GM12878 (cell line): ENCODE data around the gene CHRNA5. TPM values are rescaled to one million over a fixed set of nuclear protein-coding genes. Genes with fewer than 3 reads are reported as not detected.

ENCODE experiments used
- ATAC-seq: fragments of 200-7000 bp; cut with Tn5 transposase; 3 replicates; pipeline ENCODE4 v1.9.1; 2020; ENCODE audit warnings: mild to moderate bottlenecking, moderate library complexity
- BruUV-seq: library from RNA; stranded (reverse); fragments of 400-500 nt; replicated peaks from 2 replicates; lab custom pipeline; 2021; lab: Mats Ljungman, UMichigan
- CTCF ChIA-PET: fragments of 300-600 bp; sonication (Branson Sonifier 250); formaldehyde crosslinking; extraction: SDS; loops from one replicate; lab custom pipeline; 2021; ENCODE audit warnings: inconsistent platforms; lab: Yijun Ruan, JAX
- POLR2A ChIA-PET: fragments of 350-600 bp; formaldehyde crosslinking; extraction: SDS; loops from one replicate; lab custom pipeline; 2021; ENCODE audit warnings: inconsistent platforms; lab: Charles Lee
- RAD21 ChIA-PET: fragments of 300-600 bp; sonication (Branson Sonifier 250); formaldehyde crosslinking; loops from one replicate; lab custom pipeline; 2023; ENCODE audit warnings: antibody characterized with exemption; ENCODE audit not compliant: unreplicated experiment; lab: Charles Lee
- SMC1A ChIA-PET: fragments of 300-600 bp; sonication (Branson Sonifier 250); formaldehyde crosslinking; loops from one replicate; lab custom pipeline; 2023; ENCODE audit not compliant: unreplicated experiment, uncharacterized antibody; lab: Charles Lee
- DNase-seq: peaks from one replicate; pipeline ENCODE4 v3.0.0-alpha.2; 2011; ENCODE audit warnings: low read depth, low spot score
- FAIRE-seq: peaks from 3 replicates; lab custom pipeline; 2011; peaks lifted over from hg19 to GRCh38; lab: Jason Lieb, UNC
- H2AFZ ChIP-seq: 2 replicates; pipeline ENCODE4 v1.6.0; 2011; ENCODE audit warnings: low read depth, low read length, control low read depth; ENCODE audit not compliant: control insufficient read depth
- H3K27ac ChIP-seq: 2 replicates; pipeline ENCODE4 v1.5.1; 2011; ENCODE audit warnings: control low read depth; ENCODE audit not compliant: control insufficient read depth, insufficient read depth
- H3K27me3 ChIP-seq, 2 experiments: replicated peaks in 1 of 2; 2 replicates each; pipeline versions ENCODE4 v1.6.0 to v1.6.1; 2011; ENCODE audit warnings: low read length in 1 of 2; ENCODE audit not compliant: control insufficient read depth in 2 of 2, insufficient read depth in 2 of 2
- H3K36me3 ChIP-seq, 2 experiments: 2 replicates each; pipeline ENCODE4 v1.5.1; 2011; ENCODE audit warnings: low read length in 1 of 2; ENCODE audit not compliant: control insufficient read depth in 2 of 2, insufficient read depth in 2 of 2
- H3K4me1 ChIP-seq: 2 replicates; pipeline ENCODE4 v1.6.1; 2011; ENCODE audit warnings: mild to moderate bottlenecking, low read length, moderate library complexity, mixed read lengths; ENCODE audit not compliant: control insufficient read depth, insufficient read depth
- H3K4me2 ChIP-seq: 2 replicates; pipeline ENCODE4 v1.6.0; 2011; ENCODE audit warnings: control low read depth; ENCODE audit not compliant: control insufficient read depth, insufficient read depth
- H3K4me3 ChIP-seq: fragments of 200-600 bp; sonication (generic); 2 replicates; pipeline ENCODE4 v1.5.1; 2016
- H3K79me2 ChIP-seq: 2 replicates; pipeline ENCODE4 v1.6.0; 2011; ENCODE audit warnings: low read length; ENCODE audit not compliant: control insufficient read depth, insufficient read depth
- H3K9ac ChIP-seq: 2 replicates; pipeline ENCODE4 v1.8.0; 2011; ENCODE audit warnings: low read length, control low read depth, mixed read lengths; ENCODE audit not compliant: control insufficient read depth, insufficient read depth
- H3K9me3 ChIP-seq: replicated peaks from 3 replicates; pipeline ENCODE4 v1.5.1; 2011; ENCODE audit warnings: mild to moderate bottlenecking, low read length; ENCODE audit not compliant: control insufficient read depth, insufficient read depth
- H4K20me1 ChIP-seq: 2 replicates; pipeline ENCODE4 v1.6.0; 2011; ENCODE audit not compliant: control insufficient read depth, insufficient read depth
- ATF7 ChIP-seq: fragments of 450-650 bp; IDR thresholded peaks from 2 replicates; pipeline ENCODE4 v1.6.1; 2016; ENCODE audit warnings: low read depth, mild to moderate bottlenecking
- DPF2 ChIP-seq: fragments of 450-650 bp; IDR thresholded peaks from 2 replicates; pipeline ENCODE4 v1.6.1; 2017; ENCODE audit warnings: mild to moderate bottlenecking
- EP300 ChIP-seq, 2 experiments: fragments of 150-350 bp in 1 of 2; IDR thresholded peaks; 2 replicates each; pipeline ENCODE4 v1.6.1; 2011 to 2012; ENCODE audit warnings: low read depth in 2 of 2, low read length in 2 of 2, borderline replicate concordance in 1 of 2, improper control_type of control experiment in 1 of 2, inconsistent platforms in 1 of 2; ENCODE audit not compliant: control insufficient read depth in 1 of 2
- ETV6 ChIP-seq, 2 experiments: fragments of 450-650 bp in 1 of 2; IDR thresholded peaks in 1 of 2; conservative IDR thresholded peaks in 1 of 2; 2 replicates each; pipeline ENCODE4 v1.6.1; 2014; ENCODE audit warnings: antibody characterized with exemption in 1 of 2, borderline replicate concordance in 1 of 2, low read depth in 1 of 2, mild to moderate bottlenecking in 1 of 2, moderate library complexity in 1 of 2
- HDAC2 ChIP-seq: fragments of 200-600 bp; sonication (generic); IDR thresholded peaks from 2 replicates; pipeline ENCODE4 v1.6.1; 2017
- NFYA ChIP-seq: IDR thresholded peaks from 2 replicates; pipeline ENCODE4 v1.6.1; 2011; ENCODE audit warnings: low read depth, mild to moderate bottlenecking, low read length, improper control_type of control experiment, borderline replicate concordance
- RCOR1 ChIP-seq: conservative IDR thresholded peaks from 2 replicates; pipeline ENCODE4 v1.6.1; 2012; ENCODE audit warnings: low read depth, low read length, improper control_type of control experiment
- RUNX3 ChIP-seq: IDR thresholded peaks from 2 replicates; pipeline ENCODE4 v1.6.1; 2012; ENCODE audit warnings: low read length, inconsistent platforms
- SMAD1 ChIP-seq: fragments of 450-650 bp; IDR thresholded peaks from 2 replicates; pipeline ENCODE4 v1.6.1; 2018; ENCODE audit warnings: mild to moderate bottlenecking, low read depth; ENCODE audit not compliant: partially characterized antibody
- WGBS: methylation state at CpG from one replicate; pipeline ENCODE4 v1.1.6; 2016; ENCODE audit warnings: low lambda C conversion rate; ENCODE audit not compliant: insufficient replicate concordance, insufficient coverage; ENCODE audit errors: missing lambda C conversion rate; 5-methylcytosine and 5-hydroxymethylcytosine counted together
- in situ Hi-C: fragments of 300-500 bp; cut with MboI; formaldehyde crosslinking; loops from 9 replicates; pipeline ENCODE4 v1.14.3; 2018; ENCODE audit warnings: mixed read lengths
- intact Hi-C: fragments of 100-400 bp; cut with micrococcal nuclease; formaldehyde crosslinking; loops from one replicate; pipeline ENCODE4 v1.14.2; 2022; ENCODE audit not compliant: unreplicated experiment
- polyA plus RNA-seq, 11 experiments: library from polyadenylated mRNA; depleted of rRNA in 4 of 11; unstranded in 6 of 11; stranded (reverse) in 5 of 11; fragments of >200 nt; fragmentation: Nextera tagmentation in 4 of 11; fragmentation: Illumina TruSeq in 1 of 11; extraction: Ambion mirVana in 4 of 11; extraction: Trizol in 1 of 11; gene quantifications; 1 replicate in 1 of 11; 2 replicates in 10 of 11; pipeline versions ENCODE4 v1.2.1 to v1.2.3, GENCODE V29; 2011 to 2016; ENCODE audit warnings: inconsistent platforms in 2 of 11, missing spikeins in 2 of 11, low read depth in 1 of 11
- total RNA-seq, 4 experiments: library from RNA; depleted of rRNA in 3 of 4; stranded (reverse); fragments of >200 nt in 3 of 4; fragmentation: Illumina TruSeq in 1 of 4; extraction: Trizol in 1 of 4; gene quantifications; 2 replicates each; pipeline versions ENCODE4 v1.2.1 to v1.2.3, GENCODE V29; 2013 to 2021
- TF ChIP-seq, protein P1 (sequence below): fragments of 450-650 bp; IDR thresholded peaks from 2 replicates; pipeline ENCODE4 v1.6.1; 2016; ENCODE audit warnings: mild to moderate bottlenecking, moderate library complexity, borderline replicate concordance
- TF ChIP-seq, protein P2 (sequence below): fragments of 450-650 bp; IDR thresholded peaks from 2 replicates; pipeline ENCODE4 v1.6.1; 2018; ENCODE audit warnings: borderline replicate concordance, mild to moderate bottlenecking; ENCODE audit not compliant: partially characterized antibody

Gene CHRNA5
- total and polyA plus RNA-seq, 10 of the 15 experiments (the other 5 are each of a cell fraction or from before 2014, with no cell fraction given), result 0.74 to 21.4 (median 12.7) TPM

DNA sequence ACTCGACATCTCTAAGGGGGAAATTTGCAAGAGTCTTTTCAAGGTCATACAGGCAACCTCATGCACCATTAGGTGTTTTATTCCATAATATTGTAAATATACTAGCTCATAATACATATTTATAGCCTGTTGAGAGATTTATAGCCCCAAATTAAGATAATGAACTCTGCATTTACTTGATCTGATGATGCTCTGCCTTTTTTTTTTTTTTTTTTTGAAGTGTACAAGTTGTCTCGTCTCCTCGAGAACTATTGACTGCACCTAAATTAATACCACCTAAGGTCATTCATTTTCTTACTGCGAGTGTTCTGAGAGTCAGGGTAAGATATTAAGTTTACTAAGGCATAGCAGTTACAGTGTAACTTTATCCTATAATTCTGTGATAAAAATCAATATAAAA lies 6.1 kb downstream of the CHRNA5 start:
- Histone ChIP-seq H3K4me2 (no peak overlapping the region; the same call in 1 of the 2 replicates), H3K36me3 (no peaks in the 10 kb centered on the region), H3K4me3 (no peak overlapping the region), H2AFZ (no peak overlapping the region), H3K27ac (no peak overlapping the region), H4K20me1 (no peaks in the 10 kb centered on the region), H3K79me2 (peaks cover 6% of the 10 kb centered on the region), H3K4me1 (no peaks in the 10 kb centered on the region), H3K9ac (no peak overlapping the region), H3K9me3 (no peaks in the 10 kb centered on the region), H3K27me3 (no peaks in the 10 kb centered on the region)
- in situ Hi-C loops (no loop called here), intact Hi-C loops (no loop called here)
- WGBS, result 98% methylated on average over 4 of the region's 4 CpGs
- BruUV-seq, result no TSS peak
- TF ChIP-seq EP300 (IDR thresholded peaks at IDR 0.05; ENCODE audit: borderline replicate concordance in 1 of 2, control insufficient read depth in 1 of 2, low read depth in 2 of 2, low read length in 2 of 2) (no peak), NFYA (no peak), DPF2 (no peak), RUNX3 (no peak), ATF7 (no peak), HDAC2 (no peak), ETV6 (conservative IDR thresholded peaks at IDR 0.05 in 1 of 2, IDR thresholded peaks at IDR 0.05 in 1 of 2; ENCODE audit: borderline replicate concordance in 1 of 2, low read depth in 1 of 2) (no peak), RCOR1 (no peak), SMAD1 (no peak)
- TF ChIP-seq, protein P1, sequence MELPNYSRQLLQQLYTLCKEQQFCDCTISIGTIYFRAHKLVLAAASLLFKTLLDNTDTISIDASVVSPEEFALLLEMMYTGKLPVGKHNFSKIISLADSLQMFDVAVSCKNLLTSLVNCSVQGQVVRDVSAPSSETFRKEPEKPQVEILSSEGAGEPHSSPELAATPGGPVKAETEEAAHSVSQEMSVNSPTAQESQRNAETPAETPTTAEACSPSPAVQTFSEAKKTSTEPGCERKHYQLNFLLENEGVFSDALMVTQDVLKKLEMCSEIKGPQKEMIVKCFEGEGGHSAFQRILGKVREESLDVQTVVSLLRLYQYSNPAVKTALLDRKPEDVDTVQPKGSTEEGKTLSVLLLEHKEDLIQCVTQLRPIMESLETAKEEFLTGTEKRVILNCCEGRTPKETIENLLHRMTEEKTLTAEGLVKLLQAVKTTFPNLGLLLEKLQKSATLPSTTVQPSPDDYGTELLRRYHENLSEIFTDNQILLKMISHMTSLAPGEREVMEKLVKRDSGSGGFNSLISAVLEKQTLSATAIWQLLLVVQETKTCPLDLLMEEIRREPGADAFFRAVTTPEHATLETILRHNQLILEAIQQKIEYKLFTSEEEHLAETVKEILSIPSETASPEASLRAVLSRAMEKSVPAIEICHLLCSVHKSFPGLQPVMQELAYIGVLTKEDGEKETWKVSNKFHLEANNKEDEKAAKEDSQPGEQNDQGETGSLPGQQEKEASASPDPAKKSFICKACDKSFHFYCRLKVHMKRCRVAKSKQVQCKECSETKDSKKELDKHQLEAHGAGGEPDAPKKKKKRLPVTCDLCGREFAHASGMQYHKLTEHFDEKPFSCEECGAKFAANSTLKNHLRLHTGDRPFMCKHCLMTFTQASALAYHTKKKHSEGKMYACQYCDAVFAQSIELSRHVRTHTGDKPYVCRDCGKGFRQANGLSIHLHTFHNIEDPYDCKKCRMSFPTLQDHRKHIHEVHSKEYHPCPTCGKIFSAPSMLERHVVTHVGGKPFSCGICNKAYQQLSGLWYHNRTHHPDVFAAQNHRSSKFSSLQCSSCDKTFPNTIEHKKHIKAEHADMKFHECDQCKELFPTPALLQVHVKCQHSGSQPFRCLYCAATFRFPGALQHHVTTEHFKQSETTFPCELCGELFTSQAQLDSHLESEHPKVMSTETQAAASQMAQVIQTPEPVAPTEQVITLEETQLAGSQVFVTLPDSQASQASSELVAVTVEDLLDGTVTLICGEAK, result no peak
- TF ChIP-seq, protein P2, sequence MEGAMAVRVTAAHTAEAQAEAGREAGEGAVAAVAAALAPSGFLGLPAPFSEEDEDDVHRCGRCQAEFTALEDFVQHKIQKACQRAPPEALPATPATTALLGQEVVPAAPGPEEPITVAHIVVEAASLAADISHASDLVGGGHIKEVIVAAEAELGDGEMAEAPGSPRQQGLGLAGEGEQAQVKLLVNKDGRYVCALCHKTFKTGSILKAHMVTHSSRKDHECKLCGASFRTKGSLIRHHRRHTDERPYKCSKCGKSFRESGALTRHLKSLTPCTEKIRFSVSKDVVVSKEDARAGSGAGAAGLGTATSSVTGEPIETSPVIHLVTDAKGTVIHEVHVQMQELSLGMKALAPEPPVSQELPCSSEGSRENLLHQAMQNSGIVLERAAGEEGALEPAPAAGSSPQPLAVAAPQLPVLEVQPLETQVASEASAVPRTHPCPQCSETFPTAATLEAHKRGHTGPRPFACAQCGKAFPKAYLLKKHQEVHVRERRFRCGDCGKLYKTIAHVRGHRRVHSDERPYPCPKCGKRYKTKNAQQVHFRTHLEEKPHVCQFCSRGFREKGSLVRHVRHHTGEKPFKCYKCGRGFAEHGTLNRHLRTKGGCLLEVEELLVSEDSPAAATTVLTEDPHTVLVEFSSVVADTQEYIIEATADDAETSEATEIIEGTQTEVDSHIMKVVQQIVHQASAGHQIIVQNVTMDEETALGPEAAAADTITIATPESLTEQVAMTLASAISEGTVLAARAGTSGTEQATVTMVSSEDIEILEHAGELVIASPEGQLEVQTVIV, result no peak
- DNase-seq (no peak), ATAC-seq (no peak), FAIRE-seq (no peak)
- CTCF ChIA-PET, result interaction anchor here (0.6 to 0.9 kb wide), 2 partner anchors 47 to 50 kb away, joined by 3 to 4 read pairs; no protein-coding TSS in a partner anchor
- POLR2A ChIA-PET, result no interaction called here
- RAD21 ChIA-PET, result no interaction called here
- SMC1A ChIA-PET, result no interaction called here
